ENCODE measurements around the gene FECH. TPM values are rescaled to one million over a fixed set of nuclear protein-coding genes. Genes with fewer than 3 reads are reported as not detected.
"Not testable (repeated sequence)": the region's sequence is repeated elsewhere in the genome, so short reads cannot be mapped to it uniquely, and the experiment has no call there.

FECH gene
- total RNA-seq, 3 donors from 2014 or later, result 17.1 to 22.0 (median 20.4) TPM

DNA sequence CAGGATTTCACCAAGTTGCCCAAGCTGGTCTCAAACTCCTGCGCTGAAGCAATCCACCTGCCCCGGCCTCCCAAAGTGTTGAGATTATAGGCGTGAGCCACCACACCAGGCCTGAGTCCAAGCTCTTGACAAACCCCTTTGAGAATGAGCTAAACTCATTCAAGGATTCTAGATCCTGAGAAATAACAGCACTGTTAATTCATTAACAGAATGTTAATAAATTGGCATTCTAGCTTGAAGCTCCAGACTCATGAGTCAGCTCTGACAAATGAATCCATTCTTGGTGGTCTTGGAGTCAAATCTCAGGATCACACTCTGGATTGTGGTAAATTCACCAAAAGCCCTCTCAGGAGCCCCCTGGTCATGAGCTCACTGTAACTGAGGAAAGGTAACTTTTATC is 33.4 kb upstream of the FECH start:
- Histone ChIP-seq H3K4me1 (ENCODE audit: low read depth) (no peaks in the 10 kb centered on the region), H3K36me3 (ENCODE audit: low read depth) (no peaks in the 10 kb centered on the region), H3K9me3 (no peaks in the 10 kb centered on the region), H3K4me3 (no peak overlapping the region)
- ATAC-seq, result no peak
- intact Hi-C loops (cut with DNase I, micrococcal nuclease), result no loop called here
- TF ChIP-seq, protein P1, sequence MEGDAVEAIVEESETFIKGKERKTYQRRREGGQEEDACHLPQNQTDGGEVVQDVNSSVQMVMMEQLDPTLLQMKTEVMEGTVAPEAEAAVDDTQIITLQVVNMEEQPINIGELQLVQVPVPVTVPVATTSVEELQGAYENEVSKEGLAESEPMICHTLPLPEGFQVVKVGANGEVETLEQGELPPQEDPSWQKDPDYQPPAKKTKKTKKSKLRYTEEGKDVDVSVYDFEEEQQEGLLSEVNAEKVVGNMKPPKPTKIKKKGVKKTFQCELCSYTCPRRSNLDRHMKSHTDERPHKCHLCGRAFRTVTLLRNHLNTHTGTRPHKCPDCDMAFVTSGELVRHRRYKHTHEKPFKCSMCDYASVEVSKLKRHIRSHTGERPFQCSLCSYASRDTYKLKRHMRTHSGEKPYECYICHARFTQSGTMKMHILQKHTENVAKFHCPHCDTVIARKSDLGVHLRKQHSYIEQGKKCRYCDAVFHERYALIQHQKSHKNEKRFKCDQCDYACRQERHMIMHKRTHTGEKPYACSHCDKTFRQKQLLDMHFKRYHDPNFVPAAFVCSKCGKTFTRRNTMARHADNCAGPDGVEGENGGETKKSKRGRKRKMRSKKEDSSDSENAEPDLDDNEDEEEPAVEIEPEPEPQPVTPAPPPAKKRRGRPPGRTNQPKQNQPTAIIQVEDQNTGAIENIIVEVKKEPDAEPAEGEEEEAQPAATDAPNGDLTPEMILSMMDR (IDR thresholded peaks at IDR 0.05), result no peak
- DNase-seq, result no peak

DNA sequence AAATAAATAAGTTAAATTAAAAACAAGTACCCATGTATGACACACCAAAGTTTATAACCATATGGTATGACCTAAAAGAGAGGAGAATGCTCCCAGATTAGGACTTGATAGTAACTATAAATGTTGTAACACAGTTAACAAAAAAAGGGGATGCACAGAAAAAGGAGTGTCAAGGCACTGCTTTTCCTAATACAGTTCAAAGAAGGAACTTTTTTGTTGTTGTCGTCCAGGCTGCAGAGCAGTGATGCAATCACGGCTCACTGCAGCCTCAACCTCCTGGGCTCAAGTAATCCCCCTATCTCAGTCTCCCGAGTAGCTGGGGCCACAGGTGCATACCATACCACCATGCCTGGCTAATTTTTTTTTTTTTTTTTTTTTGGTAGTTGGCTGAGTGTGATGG is 32.4 kb upstream of the FECH start:
- TF ChIP-seq, protein P1 (IDR thresholded peaks at IDR 0.05), result no peak

DNA sequence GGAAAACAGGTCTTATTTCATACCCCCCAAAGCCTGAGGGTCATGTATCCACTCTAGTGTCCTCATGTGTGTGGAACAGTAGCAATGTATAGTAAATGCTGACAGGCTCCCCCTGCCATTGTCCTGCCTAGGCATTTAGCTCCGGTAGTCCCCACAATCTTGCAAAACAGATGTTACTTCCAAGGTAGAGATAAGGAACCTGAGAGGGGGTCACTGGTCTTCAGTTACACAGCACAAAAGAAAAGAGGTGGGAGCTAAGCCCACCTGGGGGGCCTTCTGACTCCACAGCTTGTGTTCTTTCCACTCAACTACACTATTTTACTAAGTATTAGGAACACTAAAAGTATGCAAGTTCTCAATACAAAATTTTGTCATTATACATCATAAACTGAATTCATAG is 17.4 kb upstream of the FECH start:
- Histone ChIP-seq H3K36me3 (ENCODE audit: low read depth) (peaks cover 16% of the 10 kb centered on the region), H3K4me1 (ENCODE audit: low read depth) (no peaks in the 10 kb centered on the region), H3K4me3 (no peak overlapping the region), H3K9me3 (no peaks in the 10 kb centered on the region)
- no peak for DNase-seq
- no peak for ATAC-seq
- TF ChIP-seq, protein P1 (IDR thresholded peaks at IDR 0.05), result no peak
- intact Hi-C loops (cut with DNase I, micrococcal nuclease), result no loop called here

More for the DNA sequence above, 32.4 kb upstream of the FECH start:
- Histone ChIP-seq H3K36me3 (ENCODE audit: low read depth) (no peaks in the 10 kb centered on the region), H3K4me3 (no peak overlapping the region), H3K9me3 (no peaks in the 10 kb centered on the region), H3K4me1 (ENCODE audit: low read depth) (no peaks in the 10 kb centered on the region)
- DNase-seq, result no peak
- no peak for ATAC-seq
- intact Hi-C loops (cut with DNase I, micrococcal nuclease), result no loop called here

DNA sequence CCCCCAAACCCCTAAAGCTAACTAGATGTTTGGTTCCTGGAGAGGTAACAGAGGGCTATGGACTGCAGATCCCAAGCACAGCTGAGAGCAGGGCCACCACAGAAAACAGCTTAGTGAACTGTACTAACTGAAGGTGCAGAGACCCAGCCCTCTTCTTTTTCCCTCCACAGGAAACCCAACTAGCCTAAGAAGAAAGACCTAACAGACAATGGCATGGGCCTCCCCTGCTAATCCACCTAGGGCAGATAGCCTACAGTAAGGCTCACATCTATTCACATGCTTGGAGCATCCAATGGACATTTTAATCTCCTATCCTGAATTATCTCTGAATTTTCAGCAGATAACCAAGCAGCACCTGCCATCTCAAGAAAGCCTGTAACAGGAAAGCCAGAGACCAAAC is 8.8 kb upstream of the FECH start:
- intact Hi-C loops (cut with DNase I, micrococcal nuclease), result no loop called here
- no peaks in the 10 kb centered on the region for H3K36me3 ChIP-seq (ENCODE audit: low read depth)
- no peak for DNase-seq
- no peaks in the 10 kb centered on the region for H3K9me3 ChIP-seq
- no peak for ATAC-seq
- no peak overlapping the region for H3K4me3 ChIP-seq
- H3K4me1 ChIP-seq (ENCODE audit: low read depth), result no peaks in the 10 kb centered on the region
- TF ChIP-seq, protein P1 (IDR thresholded peaks at IDR 0.05), result no peak

DNA sequence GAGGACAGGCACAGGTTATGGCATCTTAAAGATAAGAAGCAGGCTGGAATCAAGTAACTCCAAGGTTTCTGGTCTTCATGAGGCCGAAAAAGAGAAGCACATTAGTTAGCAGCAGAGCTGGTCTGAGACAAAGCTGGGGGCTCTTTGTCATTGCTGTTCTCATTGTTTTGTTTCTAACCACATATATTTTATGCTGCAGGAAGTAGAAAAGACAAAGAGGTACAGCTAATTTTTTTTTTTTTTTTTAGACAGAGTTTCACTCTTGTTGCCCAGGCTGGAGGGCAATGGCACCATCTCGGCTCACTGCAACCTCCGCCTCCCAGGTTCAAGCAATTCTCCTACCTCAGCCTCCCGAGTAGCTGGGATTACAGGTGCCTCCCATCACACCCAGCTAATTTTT is 6.2 kb upstream of the FECH start:
- ATAC-seq; intact Hi-C loops (cut with DNase I, micrococcal nuclease): not testable (repeated sequence)

DNA sequence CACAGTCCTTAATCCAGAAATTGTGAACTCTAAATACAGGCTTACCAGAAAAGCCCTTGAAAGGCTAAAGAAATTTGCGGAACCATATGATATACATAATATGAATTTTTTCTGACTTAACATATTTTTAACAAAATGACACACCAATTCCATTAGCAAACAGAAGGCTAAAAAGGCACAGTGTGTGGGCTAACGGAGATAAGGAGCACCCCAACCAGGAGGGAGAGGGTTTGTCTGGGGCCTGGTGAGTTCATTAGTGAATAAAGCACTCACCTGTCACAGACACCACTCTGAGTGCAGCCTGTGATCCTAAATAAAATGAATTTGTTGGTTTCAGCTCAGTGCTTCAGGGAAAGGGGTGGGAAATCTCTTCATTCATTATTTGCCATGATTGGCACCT is 2.7 kb upstream of the FECH start:
- no peak overlapping the region for H3K4me3 ChIP-seq
- H3K9me3 ChIP-seq, result no peaks in the 10 kb centered on the region
- intact Hi-C loops (cut with DNase I, micrococcal nuclease), result no loop called here
- no peak for ATAC-seq
- TF ChIP-seq, protein P1 (IDR thresholded peaks at IDR 0.05), result no peak
- peaks cover 7% of the 10 kb centered on the region for H3K4me1 ChIP-seq (ENCODE audit: low read depth)
- no peak for DNase-seq
- no peaks in the 10 kb centered on the region for H3K36me3 ChIP-seq (ENCODE audit: low read depth)

More for the DNA sequence above, 6.2 kb upstream of the FECH start:
- DNase-seq; H3K4me3 ChIP-seq; H3K4me1 ChIP-seq (ENCODE audit: low read depth); H3K36me3 ChIP-seq (ENCODE audit: low read depth); H3K9me3 ChIP-seq: not testable (repeated sequence)
